Mammary microvascular endothelial cell (primary cell): ENCODE results near the gene FBXO39. TPM values are rescaled to one million over a fixed set of nuclear protein-coding genes. Genes with fewer than 3 reads are reported as not detected.

ENCODE experiments used
- total RNA-seq: library from RNA; depleted of rRNA; stranded (reverse); fragments of >200 nt; gene quantifications from 2 replicates; pipeline ENCODE4 v1.2.3, GENCODE V29; 2015

The FBXO39 gene
- not detected in 2 replicates for total RNA-seq

GRCh38 chr17:6775871-6776405 lies at the start of gene FBXO39:
TSS of gene FBXO39 (plus strand) at chr17:6776215. CDS start at chr17:6779869, 3,654 bp downstream.

GRCh38 chr17:6755731-6756184 lies 20.3 kb upstream of the FBXO39 start, which contains the start of gene XAF1:
TSS of gene XAF1 (plus strand) at chr17:6756046. CDS start at chr17:6756079, 33 bp downstream.

GRCh38 chr17:6831661-6832263 lies 55.7 kb downstream of the FBXO39 start, which contains the start of gene TEKT1:
TSS of gene TEKT1 (minus strand) at chr17:6831729. CDS start at chr17:6830376, 1,353 bp downstream.

Other genes with a start within 250 kb of the FBXO39 start
- 0.20 and 0.39 TPM in 2 replicates for gene PITPNM3, start 219.7 kb upstream of the FBXO39 start, total RNA-seq
- gene KIAA0753, start 135.5 kb upstream of the FBXO39 start, total RNA-seq, result 6.2 and 7.1 TPM in 2 replicates
- gene TXNDC17, start 135.2 kb upstream of the FBXO39 start, total RNA-seq, result 181 and 218 TPM in 2 replicates
- 16.7 and 17.8 TPM in 2 replicates for gene MED31, start 124.6 kb upstream of the FBXO39 start, total RNA-seq
- 0.07 and 0.59 TPM in 2 replicates for gene C17orf100, start 124.5 kb upstream of the FBXO39 start, total RNA-seq
- gene SLC13A5, start 62.8 kb upstream of the FBXO39 start, total RNA-seq, result not detected in 2 replicates
- gene XAF1, start 20.2 kb upstream of the FBXO39 start, total RNA-seq, result 51.2 and 51.8 TPM in 2 replicates
- not detected in 2 replicates for gene TEKT1, start 55.5 kb downstream of the FBXO39 start, total RNA-seq
- not detected in 2 replicates for gene ALOX12, start 219.8 kb downstream of the FBXO39 start, total RNA-seq
- 339 and 414 TPM in 2 replicates for gene RNASEK, start 236.4 kb downstream of the FBXO39 start, total RNA-seq
- gene BCL6B, start 246.8 kb downstream of the FBXO39 start, total RNA-seq, result 32.2 and 37.0 TPM in 2 replicates